WTC11 (cell line): ENCODE data around the gene DCLK1. TPM values are rescaled to one million over a fixed set of nuclear protein-coding genes. Genes with fewer than 3 reads are reported as not detected.

Experiments used
- ATAC-seq: fragments of 200-7000 bp; cut with Tn5 transposase; 2 replicates; pipeline ENCODE4 v1.10.0; 2021; ENCODE audit warnings: mild to moderate bottlenecking, moderate library complexity
- CTCF ChIA-PET: fragments of 300-600 bp; sonication (Branson Sonifier 250); formaldehyde crosslinking; loops from one replicate; lab custom pipeline; 2021; ENCODE audit warnings: antibody characterized with exemption; lab: Charles Lee
- POLR2A ChIA-PET: fragments of 350-600 bp; sonication (Branson Sonifier 250); formaldehyde crosslinking; loops from one replicate; lab custom pipeline; 2021; ENCODE audit warnings: antibody characterized with exemption; lab: Charles Lee
- DNase-seq: peaks from one replicate; pipeline ENCODE4 v3.0.0; 2021; ENCODE audit warnings: low spot score
- H3K27ac Mint-ChIP-seq: 2 replicates; pipeline ENCODE4 v1.8.0; 2021; ENCODE audit warnings: mixed read lengths
- H3K27me3 Mint-ChIP-seq: 2 replicates; pipeline ENCODE4 v1.8.0; 2021; ENCODE audit warnings: low read depth, mild to moderate bottlenecking, moderate library complexity, mixed read lengths
- H3K36me3 Mint-ChIP-seq: 2 replicates; pipeline ENCODE4 v1.8.0; 2021; ENCODE audit warnings: mixed read lengths
- H3K4me1 Mint-ChIP-seq: 2 replicates; pipeline ENCODE4 v1.8.0; 2022; ENCODE audit warnings: mixed read lengths
- H3K4me3 Mint-ChIP-seq: 2 replicates; pipeline ENCODE4 v1.8.0; 2021; ENCODE audit warnings: mild to moderate bottlenecking, moderate library complexity, mixed read lengths
- H3K9me3 Mint-ChIP-seq: 2 replicates; pipeline ENCODE4 v1.8.0; 2021; ENCODE audit warnings: mixed read lengths
- ATF3 ChIP-seq: sonication (generic); formaldehyde crosslinking; conservative IDR thresholded peaks from 2 replicates; pipeline ENCODE4 v1.8.1; 2022; ENCODE audit warnings: mild to moderate bottlenecking, missing genetic modification reagents
- E2F5 ChIP-seq: sonication (generic); formaldehyde crosslinking; IDR thresholded peaks from 2 replicates; pipeline ENCODE4 v1.8.1; 2022; ENCODE audit warnings: mild to moderate bottlenecking, moderate library complexity, missing genetic modification reagents
- ESRRA ChIP-seq: sonication (generic); formaldehyde crosslinking; IDR thresholded peaks from 2 replicates; pipeline ENCODE4 v1.8.1; 2022; ENCODE audit warnings: mild to moderate bottlenecking, missing genetic modification reagents, borderline replicate concordance
- FOXP4 ChIP-seq: sonication (generic); formaldehyde crosslinking; IDR thresholded peaks from 2 replicates; pipeline ENCODE4 v1.8.0; 2022; ENCODE audit warnings: mild to moderate bottlenecking, missing genetic modification reagents
- JAZF1 ChIP-seq: fragments of 250-450 bp; sonication (Bioruptor Pico); IDR thresholded peaks from 2 replicates; pipeline ENCODE4 v1.9.0; 2021; ENCODE audit warnings: moderate library complexity, mild to moderate bottlenecking, inconsistent platforms
- NFE2L1 ChIP-seq: sonication (generic); formaldehyde crosslinking; IDR thresholded peaks from 2 replicates; pipeline ENCODE4 v1.8.1; 2023; ENCODE audit warnings: missing genetic modification reagents
- NR3C1 ChIP-seq: sonication (generic); formaldehyde crosslinking; conservative IDR thresholded peaks from 2 replicates; pipeline ENCODE4 v1.8.1; 2023; ENCODE audit warnings: low read depth, mild to moderate bottlenecking, missing genetic modification reagents
- PREB ChIP-seq: sonication (generic); formaldehyde crosslinking; IDR thresholded peaks from 2 replicates; pipeline ENCODE4 v1.8.1; 2022; ENCODE audit warnings: mild to moderate bottlenecking, missing genetic modification reagents, moderate library complexity, borderline replicate concordance
- RELA ChIP-seq: sonication (generic); formaldehyde crosslinking; IDR thresholded peaks from 2 replicates; pipeline ENCODE4 v1.8.1; 2022; ENCODE audit warnings: missing genetic modification reagents, mild to moderate bottlenecking, borderline replicate concordance
- TEAD1 ChIP-seq: sonication (generic); formaldehyde crosslinking; IDR thresholded peaks from 2 replicates; pipeline ENCODE4 v1.8.0; 2022; ENCODE audit warnings: mild to moderate bottlenecking, missing genetic modification reagents
- TEAD4 ChIP-seq: sonication (generic); formaldehyde crosslinking; IDR thresholded peaks from 2 replicates; pipeline ENCODE4 v1.8.0; 2022; ENCODE audit warnings: mild to moderate bottlenecking, missing genetic modification reagents
- ZNF219 ChIP-seq: sonication (generic); formaldehyde crosslinking; IDR thresholded peaks from 2 replicates; pipeline ENCODE4 v1.8.0; 2023; ENCODE audit warnings: missing genetic modification reagents, mild to moderate bottlenecking, borderline replicate concordance
- ZNF532 ChIP-seq: fragments of 250-450 bp; sonication (Bioruptor Pico); IDR thresholded peaks from 2 replicates; pipeline ENCODE4 v1.9.0; 2021; ENCODE audit warnings: mild to moderate bottlenecking, borderline replicate concordance
- ZNF671 ChIP-seq: fragments of 250-450 bp; sonication (Bioruptor Pico); IDR thresholded peaks from 2 replicates; pipeline ENCODE4 v1.8.0; 2021; ENCODE audit warnings: mild to moderate bottlenecking
- total RNA-seq: library from RNA; stranded (reverse); gene quantifications from 3 replicates; pipeline ENCODE4 v1.2.3, GENCODE V29; 2021
- TF ChIP-seq, protein P1 (sequence below): fragments of 250-450 bp; sonication (Bioruptor Pico); IDR thresholded peaks from 2 replicates; pipeline ENCODE4 v1.9.0; 2021; ENCODE audit warnings: mild to moderate bottlenecking
- TF ChIP-seq, protein P2 (sequence below): sonication (generic); formaldehyde crosslinking; IDR thresholded peaks from 2 replicates; pipeline ENCODE4 v1.8.0; 2022; ENCODE audit warnings: missing genetic modification reagents
- TF ChIP-seq, protein P3 (sequence below): sonication (generic); formaldehyde crosslinking; IDR thresholded peaks from 2 replicates; pipeline ENCODE4 v1.8.1; 2022; ENCODE audit warnings: missing genetic modification reagents, borderline replicate concordance
- TF ChIP-seq, protein P4 (sequence below): fragments of 250-450 bp; sonication (Bioruptor Pico); IDR thresholded peaks from 2 replicates; pipeline ENCODE4 v1.9.0; 2021; ENCODE audit warnings: moderate library complexity, mild to moderate bottlenecking, inconsistent platforms, borderline replicate concordance

The DCLK1 gene
- total RNA-seq, 1 experiment from 2014 or later: 18.5 TPM

GRCh38 chr13:36082806-36083205 lies 48.4 kb downstream of the DCLK1 start (continued):
- no peak for TF ChIP-seq PREB (CRISPR knock-in tag)
- no peak for TF ChIP-seq NFE2L1 (CRISPR knock-in tag)
- TF ChIP-seq, protein P1, sequence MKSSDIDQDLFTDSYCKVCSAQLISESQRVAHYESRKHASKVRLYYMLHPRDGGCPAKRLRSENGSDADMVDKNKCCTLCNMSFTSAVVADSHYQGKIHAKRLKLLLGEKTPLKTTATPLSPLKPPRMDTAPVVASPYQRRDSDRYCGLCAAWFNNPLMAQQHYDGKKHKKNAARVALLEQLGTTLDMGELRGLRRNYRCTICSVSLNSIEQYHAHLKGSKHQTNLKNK (CRISPR knock-in tag): no peak
- TF ChIP-seq, protein P2, sequence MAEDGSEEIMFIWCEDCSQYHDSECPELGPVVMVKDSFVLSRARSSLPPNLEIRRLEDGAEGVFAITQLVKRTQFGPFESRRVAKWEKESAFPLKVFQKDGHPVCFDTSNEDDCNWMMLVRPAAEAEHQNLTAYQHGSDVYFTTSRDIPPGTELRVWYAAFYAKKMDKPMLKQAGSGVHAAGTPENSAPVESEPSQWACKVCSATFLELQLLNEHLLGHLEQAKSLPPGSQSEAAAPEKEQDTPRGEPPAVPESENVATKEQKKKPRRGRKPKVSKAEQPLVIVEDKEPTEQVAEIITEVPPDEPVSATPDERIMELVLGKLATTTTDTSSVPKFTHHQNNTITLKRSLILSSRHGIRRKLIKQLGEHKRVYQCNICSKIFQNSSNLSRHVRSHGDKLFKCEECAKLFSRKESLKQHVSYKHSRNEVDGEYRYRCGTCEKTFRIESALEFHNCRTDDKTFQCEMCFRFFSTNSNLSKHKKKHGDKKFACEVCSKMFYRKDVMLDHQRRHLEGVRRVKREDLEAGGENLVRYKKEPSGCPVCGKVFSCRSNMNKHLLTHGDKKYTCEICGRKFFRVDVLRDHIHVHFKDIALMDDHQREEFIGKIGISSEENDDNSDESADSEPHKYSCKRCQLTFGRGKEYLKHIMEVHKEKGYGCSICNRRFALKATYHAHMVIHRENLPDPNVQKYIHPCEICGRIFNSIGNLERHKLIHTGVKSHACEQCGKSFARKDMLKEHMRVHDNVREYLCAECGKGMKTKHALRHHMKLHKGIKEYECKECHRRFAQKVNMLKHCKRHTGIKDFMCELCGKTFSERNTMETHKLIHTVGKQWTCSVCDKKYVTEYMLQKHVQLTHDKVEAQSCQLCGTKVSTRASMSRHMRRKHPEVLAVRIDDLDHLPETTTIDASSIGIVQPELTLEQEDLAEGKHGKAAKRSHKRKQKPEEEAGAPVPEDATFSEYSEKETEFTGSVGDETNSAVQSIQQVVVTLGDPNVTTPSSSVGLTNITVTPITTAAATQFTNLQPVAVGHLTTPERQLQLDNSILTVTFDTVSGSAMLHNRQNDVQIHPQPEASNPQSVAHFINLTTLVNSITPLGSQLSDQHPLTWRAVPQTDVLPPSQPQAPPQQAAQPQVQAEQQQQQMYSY: no peak
- no peak for TF ChIP-seq JAZF1 (CRISPR knock-in tag)
- no peak for TF ChIP-seq E2F5 (CRISPR knock-in tag)

DNA sequence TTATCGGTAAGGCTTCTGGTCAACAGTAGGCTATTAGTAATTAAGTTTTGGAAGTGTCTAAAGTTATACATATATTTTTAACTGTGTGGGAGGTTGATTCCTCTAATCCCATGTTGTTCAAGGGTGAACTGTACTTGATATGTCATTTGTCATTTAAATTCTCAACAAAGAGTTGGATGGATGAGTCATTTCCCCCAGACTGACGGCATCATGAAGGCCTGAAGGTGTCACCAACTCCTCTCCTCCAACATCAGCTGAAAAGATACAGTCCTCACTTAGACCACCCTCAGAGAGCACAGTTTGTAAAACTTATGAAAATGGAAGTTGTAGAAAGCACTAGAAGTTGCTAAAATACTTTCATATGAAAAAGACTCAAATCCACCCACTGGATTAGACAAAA lies 48.8 kb downstream of the DCLK1 start:
- H3K4me1 Mint-ChIP-seq: peaks cover 41% of the 10 kb centered on the region
- H3K9me3 Mint-ChIP-seq: peaks cover 6% of the 10 kb centered on the region; the same call in 1 of the 2 replicates
- DNase-seq (no peak), ATAC-seq (no peak)
- ChIA-PET POLR2A (no interaction called here), CTCF (no interaction called here)
- no peak overlapping the region for H3K4me3 Mint-ChIP-seq
- H3K27me3 Mint-ChIP-seq: no peaks in the 10 kb centered on the region
- H3K36me3 Mint-ChIP-seq: no peaks in the 10 kb centered on the region
- no peak overlapping the region for H3K27ac Mint-ChIP-seq
- TF ChIP-seq, protein P3, sequence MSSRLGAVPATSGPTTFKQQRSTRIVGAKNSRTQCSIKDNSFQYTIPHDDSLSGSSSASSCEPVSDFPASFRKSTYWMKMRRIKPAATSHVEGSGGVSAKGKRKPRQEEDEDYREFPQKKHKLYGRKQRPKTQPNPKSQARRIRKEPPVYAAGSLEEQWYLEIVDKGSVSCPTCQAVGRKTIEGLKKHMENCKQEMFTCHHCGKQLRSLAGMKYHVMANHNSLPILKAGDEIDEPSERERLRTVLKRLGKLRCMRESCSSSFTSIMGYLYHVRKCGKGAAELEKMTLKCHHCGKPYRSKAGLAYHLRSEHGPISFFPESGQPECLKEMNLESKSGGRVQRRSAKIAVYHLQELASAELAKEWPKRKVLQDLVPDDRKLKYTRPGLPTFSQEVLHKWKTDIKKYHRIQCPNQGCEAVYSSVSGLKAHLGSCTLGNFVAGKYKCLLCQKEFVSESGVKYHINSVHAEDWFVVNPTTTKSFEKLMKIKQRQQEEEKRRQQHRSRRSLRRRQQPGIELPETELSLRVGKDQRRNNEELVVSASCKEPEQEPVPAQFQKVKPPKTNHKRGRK: no peak
- TF ChIP-seq RELA (CRISPR knock-in tag) (no peak), NFE2L1 (CRISPR knock-in tag) (no peak), TEAD1 (CRISPR knock-in tag) (no peak), ZNF532 (no peak), E2F5 (CRISPR knock-in tag) (no peak), FOXP4 (CRISPR knock-in tag) (no peak), ATF3 (CRISPR knock-in tag) (no peak), ZNF671 (CRISPR knock-in tag) (no peak), NR3C1 (CRISPR knock-in tag) (no peak), ZNF219 (no peak), TEAD4 (CRISPR knock-in tag) (no peak), ESRRA (CRISPR knock-in tag) (no peak)
- TF ChIP-seq, protein P4, sequence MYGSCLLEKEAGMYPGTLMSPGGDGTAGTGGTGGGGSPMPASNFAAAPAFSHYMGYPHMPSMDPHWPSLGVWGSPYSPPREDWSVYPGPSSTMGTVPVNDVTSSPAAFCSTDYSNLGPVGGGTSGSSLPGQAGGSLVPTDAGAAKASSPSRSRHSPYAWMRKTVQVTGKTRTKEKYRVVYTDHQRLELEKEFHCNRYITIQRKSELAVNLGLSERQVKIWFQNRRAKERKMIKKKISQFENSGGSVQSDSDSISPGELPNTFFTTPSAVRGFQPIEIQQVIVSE (CRISPR knock-in tag): no peak
